Spleen (tissue), 11 donors: ENCODE results near the gene USP10. TPM values are rescaled to one million over a fixed set of nuclear protein-coding genes. Genes with fewer than 3 reads are reported as not detected.
"Not testable (repeated sequence)": the region's sequence is repeated elsewhere in the genome, so short reads cannot be mapped to it uniquely, and the experiment has no call there.

ENCODE experiments used
- DNase-seq: peaks from one replicate; pipeline ENCODE4 v3.0.0-alpha.2; 2020
- H3K27ac ChIP-seq, 8 donors: fragments of 200-600 bp; sonication (generic) in 7 of 8; 1 replicate in 4 of 8; 2 replicates in 4 of 8; pipeline versions ENCODE4 v1.5.0 to v1.8.0; 2016 to 2021; ENCODE audit warnings: inconsistent platforms in 4 of 8, mild to moderate bottlenecking in 4 of 8, moderate library complexity in 1 of 8
- H3K27me3 ChIP-seq, 7 donors: fragments of 200-600 bp; sonication (generic) in 6 of 7; replicated peaks in 1 of 7; 1 replicate in 4 of 7; 2 replicates in 3 of 7; pipeline versions ENCODE4 v1.5.0 to v1.8.0; 2016 to 2021; ENCODE audit warnings: inconsistent platforms in 3 of 7, mild to moderate bottlenecking in 1 of 7
- H3K36me3 ChIP-seq, 6 donors: fragments of 200-600 bp; sonication (generic) in 5 of 6; 1 replicate in 4 of 6; 2 replicates in 2 of 6; pipeline versions ENCODE4 v1.5.0 to v1.8.0; 2016 to 2021; ENCODE audit warnings: inconsistent platforms in 2 of 6
- H3K4me1 ChIP-seq, 6 donors: fragments of 200-600 bp; sonication (generic) in 5 of 6; 1 replicate in 3 of 6; 2 replicates in 3 of 6; pipeline versions ENCODE4 v1.5.0 to v1.8.0; 2016 to 2021; ENCODE audit warnings: inconsistent platforms in 3 of 6
- H3K4me3 ChIP-seq, 8 donors: fragments of 200-600 bp; sonication (generic) in 7 of 8; 1 replicate in 4 of 8; 2 replicates in 4 of 8; pipeline versions ENCODE4 v1.5.0 to v1.8.0; 2016 to 2021; ENCODE audit warnings: inconsistent platforms in 4 of 8, mild to moderate bottlenecking in 4 of 8, moderate library complexity in 2 of 8
- H3K9me3 ChIP-seq, 8 donors: fragments of 200-600 bp; sonication (generic) in 7 of 8; 1 replicate in 4 of 8; 2 replicates in 4 of 8; pipeline versions ENCODE4 v1.5.0 to v1.8.0; 2016 to 2021; ENCODE audit warnings: inconsistent platforms in 4 of 8
- CTCF ChIP-seq, 11 experiments: fragments of 200-600 bp in 7 of 11; fragments of 450-650 bp in 4 of 11; sonication (generic) in 4 of 11; IDR thresholded peaks in 8 of 11; conservative IDR thresholded peaks in 3 of 11; 1 replicate in 7 of 11; 2 replicates in 4 of 11; pipeline versions ENCODE4 v1.4.0 to v1.8.0; 2016 to 2021; ENCODE audit warnings: antibody characterized with exemption in 11 of 11, inconsistent platforms in 4 of 11, mild to moderate bottlenecking in 1 of 11
- POLR2A ChIP-seq, 3 donors: fragments of 450-650 bp; IDR thresholded peaks; one replicate each; pipeline ENCODE4 v1.5.1; 2017; ENCODE audit warnings: antibody characterized with exemption in 3 of 3, mild to moderate bottlenecking in 1 of 3
- POLR2AphosphoS5 ChIP-seq, 3 donors: sonication (generic); formaldehyde crosslinking; IDR thresholded peaks; one replicate each; pipeline ENCODE4 v1.5.1; 2017; ENCODE audit warnings: antibody characterized with exemption in 3 of 3
- WGBS, 5 donors: extraction: QIAGEN DNeasy Blood & Tissue Kit in 3 of 5; methylation state at CpG; one replicate each; pipeline versions ENCODE4 v1.1.5 to v1.1.7; 2013 to 2018; 5-methylcytosine and 5-hydroxymethylcytosine counted together
- intact Hi-C: fragments of 100-400 bp; cut with DNase I; formaldehyde crosslinking; loops from one replicate; pipeline ENCODE4 v1.15.0; 2023; ENCODE audit warnings: low total_unique reads
- polyA plus RNA-seq, 3 donors: library from polyadenylated mRNA; stranded (reverse); fragments of 200-250 nt; gene quantifications; one replicate each; pipeline ENCODE4 v1.2.1, GENCODE V29; 2013
- total RNA-seq, 7 donors: library from RNA; depleted of rRNA in 3 of 7; stranded (reverse); fragments of >200 nt in 3 of 7; fragmentation: NEBNext Ultra II Directional in 4 of 7; extraction: Animal tissue kit (Norgen Biotek cat#: 25700) in 4 of 7; gene quantifications; one replicate each; pipeline versions ENCODE4 v1.1.0 to v1.2.1, GENCODE V29; 2016 to 2021
- donor health status: healthy with polysubstance abuse.
- donor health status: DM: no; HTN: no; CAD: no; lungs with moderate emphysema.
- donor health status: DM: no; HTN: no; CAD: no.
- donor health status: Bipolar disorder and iron deficiency.
- donor health status: healthy.
- donor health status: DM: no; HTN: no; CAD: no.
- donor health status: DM: yes; HTN: yes; CAD: no.

The USP10 gene
- total and polyA plus RNA-seq, 10 donors: 28.1 to 105 (median 79.5) TPM

DNA sequence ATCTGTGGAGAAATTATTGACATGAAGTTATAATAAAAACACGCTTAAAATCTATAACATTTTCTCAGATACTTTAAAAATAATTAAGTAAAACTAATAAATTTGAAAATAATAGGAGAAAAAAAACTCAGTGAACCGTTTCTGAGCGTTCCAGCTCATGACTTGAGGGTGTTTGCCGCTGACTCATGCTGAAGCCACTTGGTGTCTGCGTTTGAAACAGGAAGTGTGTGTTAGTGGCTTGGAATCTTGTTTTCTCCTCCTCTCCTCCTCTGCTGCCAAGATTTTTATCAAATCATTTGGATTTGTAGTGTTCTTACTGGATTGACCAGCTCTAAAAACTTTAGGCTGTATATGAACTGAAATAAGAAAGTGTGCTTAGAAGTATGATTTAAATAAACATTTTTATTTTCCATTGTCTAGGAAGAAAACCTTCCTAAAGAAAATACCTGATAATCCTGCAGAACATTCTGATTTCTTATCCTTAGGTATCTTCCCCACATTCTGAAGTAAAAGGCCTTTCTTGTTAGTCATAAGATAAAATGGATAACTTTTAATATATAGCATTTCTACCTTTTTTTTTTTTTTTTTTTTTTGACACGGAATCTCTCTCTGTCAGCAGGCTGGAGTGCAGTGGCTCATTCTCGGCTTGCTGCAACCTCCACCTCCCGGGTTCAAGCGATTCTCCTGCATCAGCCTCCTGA is 30.8 kb downstream of the USP10 start:
- Histone ChIP-seq H3K9me3 (no peaks in the 10 kb centered on the region), H3K27ac (peak overlapping the region; percentile 23 to 79 (median 66)), H3K36me3 (peaks cover 0 to 24% (median 10%) of the 10 kb centered on the region in 6 donors), H3K4me1 (peaks cover 39 to 89% (median 68%) of the 10 kb centered on the region in 6 donors), H3K27me3 (no peaks in the 10 kb centered on the region), H3K4me3 (peak overlapping the region in 1 of 8 donors; percentile 37)
- TF ChIP-seq POLR2AphosphoS5 (IDR thresholded peaks at IDR 0.05): peak in 1 of 3 donors; percentile 70
- TF ChIP-seq POLR2A (IDR thresholded peaks at IDR 0.05): no peak
- TF ChIP-seq CTCF (IDR thresholded peaks at IDR 0.05 in 8 of 11, conservative IDR thresholded peaks at IDR 0.05 in 3 of 11): no peak
- DNase-seq: no peak
- intact Hi-C loops: no loop called here
- WGBS, 5 donors: 20 to 23% (median 22%) methylated on average over 9 of the region's 9 CpGs

GRCh38 chr16:84732332-84732673 is 32.5 kb downstream of the USP10 start:
- Histone ChIP-seq H3K36me3 (peaks cover 0 to 38% (median 10%) of the 10 kb centered on the region in 6 donors), H3K27ac (peak overlapping the region in 3 of 8 donors; percentile 17 to 29 (median 21)), H3K4me1 (peaks cover 23 to 89% (median 51%) of the 10 kb centered on the region in 6 donors)
- DNase-seq, intact Hi-C loops, H3K9me3 ChIP-seq, H3K4me3 ChIP-seq, H3K27me3 ChIP-seq: not testable (repeated sequence)
- WGBS, 5 donors: 91 to 95% (median 93%) methylated on average over 13 of the region's 13 CpGs

- intact Hi-C loops: no loop called here
These were observed 33.0 kb downstream of the USP10 start for GRCh38 chr16:84732674-84733352.

More at GRCh38 chr16:84732674-84733352, 33.0 kb downstream of the USP10 start:
- Histone ChIP-seq H3K4me3 (no peak overlapping the region), H3K36me3 (peaks cover 0 to 43% (median 10%) of the 10 kb centered on the region in 6 donors), H3K9me3 (no peaks in the 10 kb centered on the region), H3K27me3 (no peaks in the 10 kb centered on the region), H3K27ac (peak overlapping the region in 3 of 8 donors; percentile 17 to 29 (median 21)), H3K4me1 (peaks cover 23 to 89% (median 48%) of the 10 kb centered on the region in 6 donors)
- TF ChIP-seq CTCF (IDR thresholded peaks at IDR 0.05 in 8 of 11, conservative IDR thresholded peaks at IDR 0.05 in 3 of 11) (no peak), POLR2AphosphoS5 (IDR thresholded peaks at IDR 0.05) (no peak), POLR2A (IDR thresholded peaks at IDR 0.05) (no peak)
- WGBS, 5 donors: 61 to 78% (median 73%) methylated on average over 9 of the region's 9 CpGs
- no peak for DNase-seq
